Heart right ventricle (tissue), 16 donors: ENCODE results near the gene ZMIZ1. TPM values are rescaled to one million over a fixed set of nuclear protein-coding genes. Genes with fewer than 3 reads are reported as not detected.
A peak's percentile ranks its signal among the peaks of the same experiment; 100 is the strongest.

Experiments
- ATAC-seq, 8 donors: fragments of 200-7000 bp; cut with Tn5 transposase; one replicate each; pipeline ENCODE4 v1.9.1; 2020; ENCODE audit warnings: mild to moderate bottlenecking in 8 of 8, moderate library complexity in 8 of 8, moderate number of reproducible peaks in 1 of 8
- DNase-seq, 2 donors: peaks; one replicate each; pipeline ENCODE4 v3.0.0-alpha.2; 2020
- H3K27ac ChIP-seq, 10 donors: fragments of 200-600 bp; sonication (generic) in 2 of 10; one replicate each; pipeline versions ENCODE4 v1.5.0 to v1.8.0; 2020 to 2022; ENCODE audit warnings: mild to moderate bottlenecking in 3 of 10
- H3K27me3 ChIP-seq, 7 donors: fragments of 200-600 bp; one replicate each; pipeline ENCODE4 v1.8.0; 2021 to 2022; ENCODE audit warnings: mild to moderate bottlenecking in 2 of 7
- H3K36me3 ChIP-seq, 9 donors: fragments of 200-600 bp; sonication (generic) in 1 of 9; one replicate each; pipeline versions ENCODE4 v1.5.0 to v1.8.0; 2020 to 2022; ENCODE audit warnings: mild to moderate bottlenecking in 2 of 9
- H3K4me1 ChIP-seq, 9 donors: fragments of 200-600 bp; sonication (generic) in 1 of 9; one replicate each; pipeline versions ENCODE4 v1.5.0 to v1.8.0; 2020 to 2022; ENCODE audit warnings: mild to moderate bottlenecking in 4 of 9
- H3K4me3 ChIP-seq, 10 donors: fragments of 200-600 bp; sonication (generic) in 2 of 10; one replicate each; pipeline versions ENCODE4 v1.5.0 to v1.8.0; 2020 to 2022; ENCODE audit warnings: mild to moderate bottlenecking in 7 of 10, moderate library complexity in 2 of 10
- H3K9me3 ChIP-seq, 11 donors: fragments of 200-600 bp in 10 of 11; sonication (generic) in 2 of 11; one replicate each; pipeline versions ENCODE4 v1.5.0 to v1.8.0; 2013 to 2022; ENCODE audit warnings: mild to moderate bottlenecking in 2 of 11, control low read depth in 1 of 11, moderate library complexity in 1 of 11
- CTCF ChIP-seq, 9 donors: fragments of 200-600 bp; sonication (generic) in 2 of 9; IDR thresholded peaks; one replicate each; pipeline versions ENCODE4 v1.5.0 to v1.8.0; 2021 to 2022; ENCODE audit warnings: antibody characterized with exemption in 9 of 9, mild to moderate bottlenecking in 5 of 9, moderate library complexity in 1 of 9
- WGBS, 2 donors: extraction: QIAGEN DNeasy Blood & Tissue Kit; methylation state at CpG; one replicate each; pipeline ENCODE4 v1.1.7; 2013; ENCODE audit warnings: inconsistent platforms in 1 of 2; 5-methylcytosine and 5-hydroxymethylcytosine counted together
- intact Hi-C, 10 donors: fragments of 100-400 bp; cut with DNase I; formaldehyde crosslinking; loops; one replicate each; pipeline versions ENCODE4 v1.11.1 to v1.14.2; 2022
- polyA plus RNA-seq, 2 donors: library from polyadenylated mRNA; stranded (reverse); fragments of 200-250 nt; gene quantifications; one replicate each; pipeline ENCODE4 v1.2.3, GENCODE V29; 2013
- total RNA-seq, 10 donors: library from RNA; stranded (reverse); fragmentation: NEBNext Ultra II Directional in 3 of 10; extraction: Animal tissue kit (Norgen Biotek cat#: 25700) in 3 of 10; gene quantifications; one replicate each; pipeline versions ENCODE4 v1.2.1 to v1.2.4, GENCODE V29; 2021 to 2023
- donor health status: Arrhythmogenic right ventricular cardiomyopathy.
- donor health status: ischemic (EF 13 %, LVEDD 7.1; RV severe dilation, severe dysfunction).
- donor health status: healthy with polysubstance abuse.
- donor health status: DM: no; HTN: yes; CAD: no.
- donor health status: DM: no; HTN: no; CAD: no.
- donor health status: ischemic (EF 25% LVEDD 6.9; RV normal size, moderate dysfunction).
- donor health status: ischemic (EF 25% LVEDD 5.7; RV mildly dilated, moderate dysfunction).
- donor health status: healthy.
- donor health status: DM: yes; HTN: yes; CAD: no.
- donor health status: Ischemic cardiomyopathy.
- donor health status: ischemic (EF 35%, LVEDD 5.7; RV mildly dilated, moderate dysfunction).
- donor health status: nonischemic (EF 11% LVEDD 7.7; RV severe dilation, severe dysfunction).
- donor health status: DM: yes; HTN: yes; CAD: no.
- donor health status: PGD.
- donor health status: ischemic (EF 29% LVEDD 5.4; RV normal size, mild dysfunction).
- donor health status: nonischemic (EF 23%, LVEDD 6.1; RV moderate dilation, normal function).

The ZMIZ1 gene
- total and polyA plus RNA-seq, 12 donors, result 24.2 to 61.5 (median 49.8) TPM

GRCh38 chr10:79226391-79227245 lies 157.9 kb downstream of the ZMIZ1 start:
- 96% methylated on average over 4 of the region's 4 CpGs for WGBS, 2 donors
- no peak for TF ChIP-seq CTCF (IDR thresholded peaks at IDR 0.05)
- H3K4me1 ChIP-seq, result peaks cover 36 to 72% (median 56%) of the 10 kb centered on the region in 9 donors
- H3K27ac ChIP-seq, result no peak overlapping the region
- H3K4me3 ChIP-seq, result no peak overlapping the region
- DNase-seq, result no peak
- no peak for ATAC-seq
- no peaks in the 10 kb centered on the region for H3K9me3 ChIP-seq
- no peaks in the 10 kb centered on the region for H3K27me3 ChIP-seq
- H3K36me3 ChIP-seq, result peaks cover 0 to 73% (median 13%) of the 10 kb centered on the region in 9 donors
- intact Hi-C loops, result no loop called here

- peaks cover 16 to 55% (median 31%) of the 10 kb centered on the region in 9 donors for H3K4me1 ChIP-seq
- H3K27ac ChIP-seq, result peak overlapping the region in 5 of 10 donors; percentile 7 to 67 (median 31)
- no peak for TF ChIP-seq CTCF (IDR thresholded peaks at IDR 0.05)
- H3K36me3 ChIP-seq, result peaks cover 0 to 87% (median 13%) of the 10 kb centered on the region in 9 donors
- DNase-seq (no peak), ATAC-seq (no peak)
- no peaks in the 10 kb centered on the region for H3K9me3 ChIP-seq
- intact Hi-C loops, result no loop called here
- WGBS, 2 donors, result 72 to 77% methylated on average over 5 of the region's 5 CpGs
- H3K27me3 ChIP-seq, result no peaks in the 10 kb centered on the region
- no peak overlapping the region for H3K4me3 ChIP-seq
Measured at GRCh38 chr10:79229071-79229541, 160.3 kb downstream of the ZMIZ1 start.

GRCh38 chr10:79229830-79230327 lies 161.1 kb downstream of the ZMIZ1 start:
- TF ChIP-seq CTCF (IDR thresholded peaks at IDR 0.05), result no peak
- Histone ChIP-seq H3K27me3 (no peaks in the 10 kb centered on the region), H3K9me3 (no peaks in the 10 kb centered on the region), H3K4me1 (peaks cover 13 to 54% (median 26%) of the 10 kb centered on the region in 9 donors), H3K4me3 (no peak overlapping the region), H3K36me3 (peaks cover 0 to 89% (median 13%) of the 10 kb centered on the region in 9 donors), H3K27ac (peak overlapping the region in 6 of 10 donors; percentile 7 to 67 (median 36))
- DNase-seq (no peak), ATAC-seq (peak in 3 of 8 donors; percentile 14 to 21 (median 17))
- intact Hi-C loops, result no loop called here
- 52 to 60% methylated on average over 12 of the region's 12 CpGs for WGBS, 2 donors

- intact Hi-C loops, result no loop called here
- Histone ChIP-seq H3K9me3 (no peaks in the 10 kb centered on the region), H3K27me3 (no peaks in the 10 kb centered on the region), H3K36me3 (peaks cover 0 to 89% (median 13%) of the 10 kb centered on the region in 9 donors), H3K4me1 (peaks cover 15 to 57% (median 29%) of the 10 kb centered on the region in 9 donors), H3K4me3 (no peak overlapping the region), H3K27ac (peak overlapping the region in 4 of 10 donors; percentile 30 to 67 (median 47))
- peak in 5 of 8 donors; percentile 8 to 34 (median 17) for ATAC-seq
- no peak for DNase-seq
- WGBS, 2 donors, result 53 to 58% methylated on average over 16 of the region's 16 CpGs
- no peak for TF ChIP-seq CTCF (IDR thresholded peaks at IDR 0.05)
Measured at GRCh38 chr10:79230328-79230830, 161.6 kb downstream of the ZMIZ1 start.
